HCT116 (cell line): ENCODE results near the gene RGCC. TPM values are rescaled to one million over a fixed set of nuclear protein-coding genes. Genes with fewer than 3 reads are reported as not detected.

Experiments
- ATAC-seq: fragments of 200-7000 bp; cut with Tn5 transposase; 2 replicates; pipeline ENCODE4 v1.9.1; 2020; ENCODE audit warnings: mild to moderate bottlenecking, moderate library complexity
- BruUV-seq: library from RNA; stranded (reverse); fragments of 400-500 nt; replicated peaks from 2 replicates; lab custom pipeline; 2021; lab: Mats Ljungman, UMichigan
- CTCF ChIA-PET: fragments of 300-600 bp; sonication (Branson Sonifier 250); formaldehyde crosslinking; loops from one replicate; lab custom pipeline; 2021; ENCODE audit warnings: antibody characterized with exemption; lab: Charles Lee
- POLR2A ChIA-PET: fragments of 300-600, 350-600 bp; sonication (Branson Sonifier 250); formaldehyde crosslinking; loops from one replicate; lab custom pipeline; 2021; ENCODE audit warnings: antibody characterized with exemption; lab: Charles Lee
- RAD21 ChIA-PET, 2 experiments: fragments of 300-600 bp; sonication (Branson Sonifier 250); formaldehyde crosslinking; loops; one replicate each; lab custom pipeline; 2023; ENCODE audit warnings: low total read pairs in 2 of 2; ENCODE audit not compliant: uncharacterized antibody in 2 of 2, unreplicated experiment in 2 of 2, low non-redundant PET in 1 of 2; lab: Charles Lee
- DNase-seq: peaks from one replicate; pipeline ENCODE4 v3.0.0-alpha.2; 2010; ENCODE audit warnings: low read depth, low spot score
- H2AFZ ChIP-seq: fragments of 200-600 bp; shearing (Covaris generic), sonication (generic); 2 replicates; pipeline ENCODE4 v1.6.1; 2017; ENCODE audit warnings: low read depth, mixed run types, mixed read lengths, antibody characterized with exemption, low read length; ENCODE audit not compliant: poor library complexity, severe bottlenecking
- H3K27ac ChIP-seq: 2 replicates; pipeline ENCODE4 v1.5.1; 2012; ENCODE audit warnings: low read depth, low read length
- H3K27me3 ChIP-seq: fragments of 200-600 bp; sonication (generic); 2 replicates; pipeline ENCODE4 v1.6.1; 2016; ENCODE audit warnings: mixed run types, low read length, mixed read lengths; ENCODE audit not compliant: insufficient read depth
- H3K36me3 ChIP-seq, 2 experiments: fragments of 200-500 bp in 1 of 2; fragments of 200-600 bp in 1 of 2; sonication (Bioruptor generic) in 1 of 2; sonication (generic) in 1 of 2; 2 replicates each; pipeline versions ENCODE4 v1.5.1 to v1.6.1; 2014 to 2016; ENCODE audit warnings: low read length in 2 of 2, inconsistent platforms in 1 of 2, mixed read lengths in 1 of 2, mixed run types in 1 of 2; ENCODE audit not compliant: insufficient read depth in 2 of 2, control insufficient read depth in 1 of 2
- H3K4me1 ChIP-seq, 2 experiments: fragments of 200-600 bp in 1 of 2; sonication (generic) in 1 of 2; 2 replicates each; pipeline versions ENCODE4 v1.5.1 to v1.6.1; 2012 to 2017; ENCODE audit warnings: low read length in 2 of 2, inconsistent platforms in 1 of 2, mild to moderate bottlenecking in 1 of 2, mixed read lengths in 1 of 2, mixed run types in 1 of 2, moderate library complexity in 1 of 2; ENCODE audit not compliant: insufficient read depth in 2 of 2, control insufficient read depth in 1 of 2
- H3K4me2 ChIP-seq: fragments of 200-600 bp; sonication (generic); 2 replicates; pipeline ENCODE4 v1.6.1; 2017; ENCODE audit warnings: mixed run types, low read length, mixed read lengths
- H3K4me3 ChIP-seq, 2 experiments: fragments of 200-600 bp in 1 of 2; sonication (generic) in 1 of 2; replicated peaks in 1 of 2; 2 replicates each; pipeline ENCODE4 v1.5.1; 2011 to 2016; ENCODE audit warnings: low read length in 2 of 2, control low read depth in 1 of 2, low read depth in 1 of 2, mild to moderate bottlenecking in 1 of 2, mixed read lengths in 1 of 2, mixed run types in 1 of 2
- H3K79me2 ChIP-seq: fragments of 200-600 bp; sonication (generic); 2 replicates; pipeline ENCODE4 v1.6.1; 2017; ENCODE audit warnings: mild to moderate bottlenecking, mixed run types, low read length, moderate library complexity, mixed read lengths; ENCODE audit not compliant: insufficient read depth
- H3K9ac ChIP-seq: fragments of 200-600 bp; sonication (generic); 2 replicates; pipeline ENCODE4 v1.6.1; 2016; ENCODE audit warnings: low read length, mixed read lengths
- H3K9me2 ChIP-seq: fragments of 200-600 bp; sonication (generic), shearing (Covaris generic); 2 replicates; pipeline ENCODE4 v1.6.1; 2017; ENCODE audit warnings: mixed run types, mild to moderate bottlenecking, moderate library complexity; ENCODE audit not compliant: insufficient read depth
- H3K9me3 ChIP-seq, 2 experiments: fragments of 200-500 bp in 1 of 2; fragments of 200-600 bp in 1 of 2; sonication (Bioruptor generic) in 1 of 2; sonication (generic) in 1 of 2; 2 replicates each; pipeline ENCODE4 v1.6.1; 2014 to 2017; ENCODE audit warnings: low read length in 2 of 2, mixed read lengths in 2 of 2, inconsistent platforms in 1 of 2, low read depth in 1 of 2, mild to moderate bottlenecking in 1 of 2, mixed run types in 1 of 2, moderate library complexity in 1 of 2; ENCODE audit not compliant: control insufficient read depth in 1 of 2, insufficient read depth in 1 of 2
- H4K20me1 ChIP-seq: fragments of 200-600 bp; sonication (generic), shearing (Covaris generic); 2 replicates; pipeline ENCODE4 v1.6.1; 2017; ENCODE audit warnings: mixed run types, mild to moderate bottlenecking, moderate library complexity; ENCODE audit not compliant: insufficient read depth
- ATF3 ChIP-seq: IDR thresholded peaks from 2 replicates; pipeline ENCODE4 v1.6.1; 2012
- CBX3 ChIP-seq: IDR thresholded peaks from 2 replicates; pipeline ENCODE4 v1.6.1; 2012; ENCODE audit warnings: low read depth
- CEBPB ChIP-seq: IDR thresholded peaks from 2 replicates; pipeline ENCODE4 v1.6.1; 2012; ENCODE audit warnings: low read depth
- EGR1 ChIP-seq: IDR thresholded peaks from 2 replicates; pipeline ENCODE4 v1.6.1; 2012; ENCODE audit warnings: low read depth
- EZH2 ChIP-seq: fragments of 200-600 bp; sonication (generic); IDR thresholded peaks from 2 replicates; pipeline ENCODE4 v1.6.1; 2017; ENCODE audit warnings: antibody characterized with exemption, mixed run types
- EZH2phosphoT487 ChIP-seq: fragments of 200-600 bp; IDR thresholded peaks from 2 replicates; pipeline ENCODE4 v1.6.1; 2018; ENCODE audit warnings: antibody characterized with exemption, borderline replicate concordance
- FOSL1 ChIP-seq: IDR thresholded peaks from 2 replicates; pipeline ENCODE4 v1.6.1; 2012; ENCODE audit warnings: low read depth
- JUND ChIP-seq: IDR thresholded peaks from 2 replicates; pipeline ENCODE4 v1.6.1; 2012
- POLR2A ChIP-seq: IDR thresholded peaks from 2 replicates; pipeline ENCODE4 v1.7.0; 2011; ENCODE audit warnings: borderline replicate concordance; ENCODE audit not compliant: insufficient read depth, insufficient read length; ENCODE audit errors: extremely low read depth
- REST ChIP-seq: IDR thresholded peaks from 2 replicates; pipeline ENCODE4 v1.6.1; 2012; ENCODE audit warnings: low read depth
- SIN3A ChIP-seq: IDR thresholded peaks from 2 replicates; pipeline ENCODE4 v1.6.1; 2012; ENCODE audit warnings: low read depth
- SP1 ChIP-seq: IDR thresholded peaks from 2 replicates; pipeline ENCODE4 v1.6.1; 2012; ENCODE audit warnings: low read depth
- SRF ChIP-seq: IDR thresholded peaks from 2 replicates; pipeline ENCODE4 v1.6.1; 2012; ENCODE audit warnings: low read depth
- YY1 ChIP-seq: IDR thresholded peaks from 2 replicates; pipeline ENCODE4 v1.6.1; 2011; ENCODE audit warnings: low read length, low read depth, moderate library complexity, mild to moderate bottlenecking; ENCODE audit not compliant: insufficient replicate concordance; ENCODE audit errors: extremely low read depth
- ZBTB33 ChIP-seq: IDR thresholded peaks from 2 replicates; pipeline ENCODE4 v1.6.1; 2011; ENCODE audit warnings: mild to moderate bottlenecking, low read length, moderate library complexity; ENCODE audit not compliant: insufficient replicate concordance; ENCODE audit errors: extremely low read depth
- ZFX ChIP-seq: fragments of 450-650 bp; IDR thresholded peaks from 2 replicates; pipeline ENCODE4 v1.6.1; 2017
- ZNF274 ChIP-seq: fragments of 200-500 bp; sonication (Bioruptor generic); IDR thresholded peaks from 2 replicates; pipeline ENCODE4 v1.6.1; 2014; ENCODE audit warnings: mild to moderate bottlenecking, low read depth, low read length, inconsistent platforms
- intact Hi-C: fragments of 100-400 bp; cut with micrococcal nuclease; formaldehyde crosslinking; loops from 2 replicates; pipeline ENCODE4 v1.10.0; 2022
- total RNA-seq: library from RNA; stranded (reverse); gene quantifications from one replicate; pipeline ENCODE4 v1.2.1, GENCODE V29; 2021; ENCODE audit not compliant: unreplicated experiment

Gene RGCC
- total RNA-seq, 1 experiment from 2014 or later, result 3.2 TPM

GRCh38 chr13:41468631-41469030 is 11.3 kb downstream of the RGCC start:
- no peak overlapping the region for H3K27ac ChIP-seq
- DNase-seq (no peak), ATAC-seq (no peak)
- no peak overlapping the region for H2AFZ ChIP-seq
- H3K27me3 ChIP-seq, result no peaks in the 10 kb centered on the region
- no peaks in the 10 kb centered on the region for H4K20me1 ChIP-seq
- intact Hi-C loops, result no loop called here
- no peaks in the 10 kb centered on the region for H3K79me2 ChIP-seq
- H3K9me3 ChIP-seq, result no peaks in the 10 kb centered on the region
- no peak overlapping the region for H3K4me2 ChIP-seq
- no peak for TF ChIP-seq ZBTB33
- no peak for TF ChIP-seq EGR1
- no peak for TF ChIP-seq CBX3
- TF ChIP-seq ATF3, result no peak
- no peak for TF ChIP-seq SP1
- TF ChIP-seq SRF, result no peak
- TF ChIP-seq ZNF274, result no peak
- TF ChIP-seq POLR2A, result no peak
- no peak for TF ChIP-seq EZH2phosphoT487
- TF ChIP-seq JUND, result no peak
- no peak for TF ChIP-seq REST
- TF ChIP-seq SIN3A, result no peak
- no peak for TF ChIP-seq EZH2
- no peak for TF ChIP-seq YY1
- TF ChIP-seq CEBPB, result no peak
- no peak for TF ChIP-seq ZFX
- no peak for TF ChIP-seq FOSL1
- no peak overlapping the region for H3K4me3 ChIP-seq
- RAD21 ChIA-PET, result no interaction called here
- POLR2A ChIA-PET, result no interaction called here
- no peaks in the 10 kb centered on the region for H3K9me2 ChIP-seq
- no peak overlapping the region for H3K9ac ChIP-seq
- H3K36me3 ChIP-seq, result no peaks in the 10 kb centered on the region
- no TSS peak for BruUV-seq
- CTCF ChIA-PET, result interaction anchor here (1.0 kb wide), 1 partner anchor 10 kb away, joined by 6 read pairs; no protein-coding TSS in a partner anchor
- peaks cover 0 to 5% of the 10 kb centered on the region in 2 experiments; a peak in 1 of 4 replicates for H3K4me1 ChIP-seq
